ENCODE measurements around the gene IL17RD.

IL17RD gene

GRCh38 chr3:57052662-57053061, 112.5 kb downstream of the IL17RD start:
- peaks cover 2% of the 10 kb centered on the region for H3K27me3 Mint-ChIP-seq (ENCODE audit: low read depth)
- no peak overlapping the region for H3K4me3 Mint-ChIP-seq
- H3K4me1 Mint-ChIP-seq (ENCODE audit: low read depth), result peaks cover 3% of the 10 kb centered on the region
- no peaks in the 10 kb centered on the region for H3K9me3 Mint-ChIP-seq
- H3K27ac Mint-ChIP-seq, result no peak overlapping the region
- DNase-seq (ENCODE audit: low spot score), result no peak
- H3K36me3 Mint-ChIP-seq (ENCODE audit: low read depth), result no peaks in the 10 kb centered on the region

GRCh38 chr3:57048728-57049127, 116.4 kb downstream of the IL17RD start:
- Mint-ChIP-seq H3K27me3 (ENCODE audit: low read depth) (peaks cover 5% of the 10 kb centered on the region), H3K36me3 (ENCODE audit: low read depth) (no peaks in the 10 kb centered on the region), H3K4me1 (ENCODE audit: low read depth) (no peaks in the 10 kb centered on the region), H3K4me3 (no peak overlapping the region), H3K9me3 (no peaks in the 10 kb centered on the region), H3K27ac (no peak overlapping the region)
- no peak for DNase-seq (ENCODE audit: low spot score)

GRCh38 chr3:57048052-57048671, 117.0 kb downstream of the IL17RD start:
- Mint-ChIP-seq H3K27ac (no peak overlapping the region), H3K27me3 (ENCODE audit: low read depth) (peaks cover 5% of the 10 kb centered on the region), H3K36me3 (ENCODE audit: low read depth) (no peaks in the 10 kb centered on the region), H3K9me3 (no peaks in the 10 kb centered on the region), H3K4me3 (no peak overlapping the region), H3K4me1 (ENCODE audit: low read depth) (no peaks in the 10 kb centered on the region)
- no peak for DNase-seq (ENCODE audit: low spot score)

- Mint-ChIP-seq H3K4me3 (no peak overlapping the region), H3K27ac (no peak overlapping the region), H3K36me3 (ENCODE audit: low read depth) (no peaks in the 10 kb centered on the region), H3K4me1 (ENCODE audit: low read depth) (no peaks in the 10 kb centered on the region), H3K27me3 (ENCODE audit: low read depth) (peaks cover 5% of the 10 kb centered on the region), H3K9me3 (no peaks in the 10 kb centered on the region)
- DNase-seq (ENCODE audit: low spot score), result no peak
Observed at GRCh38 chr3:57046101-57046765, 118.9 kb downstream of the IL17RD start.

GRCh38 chr3:57043518-57043917, 121.6 kb downstream of the IL17RD start:
- H3K4me3 Mint-ChIP-seq, result no peak overlapping the region
- H3K9me3 Mint-ChIP-seq, result no peaks in the 10 kb centered on the region
- no peak overlapping the region for H3K27ac Mint-ChIP-seq
- peaks cover 8% of the 10 kb centered on the region for H3K27me3 Mint-ChIP-seq (ENCODE audit: low read depth)
- H3K4me1 Mint-ChIP-seq (ENCODE audit: low read depth), result no peaks in the 10 kb centered on the region
- no peaks in the 10 kb centered on the region for H3K36me3 Mint-ChIP-seq (ENCODE audit: low read depth)
- no peak for DNase-seq (ENCODE audit: low spot score)

GRCh38 chr3:57041674-57042073, 123.5 kb downstream of the IL17RD start:
- Mint-ChIP-seq H3K36me3 (ENCODE audit: low read depth) (no peaks in the 10 kb centered on the region), H3K4me1 (ENCODE audit: low read depth) (no peaks in the 10 kb centered on the region), H3K27ac (no peak overlapping the region), H3K27me3 (ENCODE audit: low read depth) (peaks cover 6% of the 10 kb centered on the region), H3K9me3 (no peaks in the 10 kb centered on the region), H3K4me3 (no peak overlapping the region)
- no peak for DNase-seq (ENCODE audit: low spot score)

Data from T-helper 2 cell treated with Interferon-gamma antibody and Interleukin-4, amounts not matched to agents 5 μg/mL and 100 μg/mL, for 36 hours (primary cell).